Keratinocyte (primary cell): ENCODE results near the gene OR2T27. TPM values are rescaled to one million over a fixed set of nuclear protein-coding genes. Genes with fewer than 3 reads are reported as not detected.

Source experiments
- DNase-seq: peaks from one replicate; pipeline ENCODE4 v3.0.0-alpha.2; 2011; ENCODE audit warnings: low read depth, missing footprints, low spot score
- FAIRE-seq: peaks from 2 replicates; lab custom pipeline; 2011; peaks lifted over from hg19 to GRCh38; lab: Jason Lieb, UNC
- H2AFZ ChIP-seq: 2 replicates; pipeline ENCODE4 v1.6.0; 2012; ENCODE audit warnings: low read length, control low read depth, inconsistent platforms; ENCODE audit not compliant: control insufficient read depth
- H3K27ac ChIP-seq: 2 replicates; pipeline ENCODE4 v1.5.1; 2011; ENCODE audit warnings: low read length; ENCODE audit not compliant: control insufficient read depth, insufficient read depth
- H3K27me3 ChIP-seq: 3 replicates; pipeline ENCODE4 v1.6.0; 2011; ENCODE audit warnings: low read length; ENCODE audit not compliant: control insufficient read depth, insufficient read depth; ENCODE audit errors: extremely low read depth
- H3K36me3 ChIP-seq, 2 experiments: 2 replicates in 1 of 2; 3 replicates in 1 of 2; pipeline ENCODE4 v1.5.1; 2011; ENCODE audit warnings: low read length in 2 of 2, mild to moderate bottlenecking in 1 of 2; ENCODE audit not compliant: control insufficient read depth in 2 of 2, insufficient read depth in 2 of 2; ENCODE audit errors: extremely low read depth in 1 of 2
- H3K4me1 ChIP-seq: 3 replicates; pipeline ENCODE4 v1.5.1; 2011; ENCODE audit warnings: low read length; ENCODE audit not compliant: control insufficient read depth, insufficient read depth; ENCODE audit errors: extremely low read depth
- H3K4me2 ChIP-seq: 3 replicates; pipeline ENCODE4 v1.6.0; 2011; ENCODE audit warnings: low read depth, low read length; ENCODE audit not compliant: control insufficient read depth, insufficient read depth; ENCODE audit errors: extremely low read depth
- H3K4me3 ChIP-seq, 3 experiments: fragments of 200-600 bp in 1 of 3; sonication (generic) in 1 of 3; 2 replicates in 2 of 3; 3 replicates in 1 of 3; pipeline ENCODE4 v1.5.1; 2011 to 2016; ENCODE audit warnings: low read length in 3 of 3, mild to moderate bottlenecking in 3 of 3, control low read depth in 2 of 3, inconsistent platforms in 1 of 3, low read depth in 1 of 3, mixed read lengths in 1 of 3, mixed run types in 1 of 3, moderate library complexity in 1 of 3; ENCODE audit not compliant: control insufficient read depth in 2 of 3, insufficient read depth in 2 of 3; ENCODE audit errors: extremely low read depth in 1 of 3
- H3K79me2 ChIP-seq: 2 replicates; pipeline ENCODE4 v1.6.0; 2012; ENCODE audit warnings: low read length; ENCODE audit not compliant: control insufficient read depth, insufficient read depth
- H3K9ac ChIP-seq: 3 replicates; pipeline ENCODE4 v1.6.0; 2011; ENCODE audit warnings: low read length; ENCODE audit not compliant: control insufficient read depth, insufficient read depth; ENCODE audit errors: extremely low read depth
- H3K9me1 ChIP-seq: 3 replicates; pipeline ENCODE4 v1.6.0; 2011; ENCODE audit warnings: low read length; ENCODE audit not compliant: control insufficient read depth, insufficient read depth; ENCODE audit errors: extremely low read depth
- H3K9me3 ChIP-seq: 2 replicates; pipeline ENCODE4 v1.5.1; 2012; ENCODE audit warnings: low read depth, low read length; ENCODE audit not compliant: control insufficient read depth
- H4K20me1 ChIP-seq: 3 replicates; pipeline ENCODE4 v1.6.0; 2011; ENCODE audit warnings: low read length; ENCODE audit not compliant: control insufficient read depth, insufficient read depth; ENCODE audit errors: extremely low read depth
- CTCF ChIP-seq, 3 experiments: IDR thresholded peaks in 1 of 3; conservative IDR thresholded peaks in 1 of 3; optimal IDR thresholded peaks in 1 of 3; 2 replicates in 2 of 3; 3 replicates in 1 of 3; pipeline versions ENCODE3 to v1.5.1; 2011; ENCODE audit warnings: low read length in 3 of 3, mild to moderate bottlenecking in 3 of 3, moderate library complexity in 2 of 3, control low read depth in 1 of 3, inconsistent platforms in 1 of 3; ENCODE audit not compliant: insufficient read depth in 2 of 3; ENCODE audit errors: extremely low read depth in 1 of 3
- EZH2 ChIP-seq: IDR thresholded peaks from one replicate; pipeline ENCODE4 v1.6.1; 2012; ENCODE audit warnings: inconsistent platforms, mild to moderate bottlenecking, low read length, moderate library complexity
- dilution Hi-C: fragments of 300-500 bp; cut with MboI; formaldehyde crosslinking; loops from one replicate; pipeline ENCODE4 v1.7.0; 2020; ENCODE audit warnings: low sequenced_read_pairs; ENCODE audit not compliant: extremely low pct_ligation_motif_present
- polyA plus RNA-seq, 5 experiments: library from polyadenylated mRNA; depleted of rRNA in 3 of 5; stranded (reverse) in 3 of 5; stranded (forward) in 1 of 5; unstranded in 1 of 5; fragments of >200 nt; gene quantifications; 1 replicate in 1 of 5; 2 replicates in 3 of 5; 3 replicates in 1 of 5; pipeline versions ENCODE4 v1.2.1 to v1.2.3, GENCODE V29; 2011 to 2012; ENCODE audit warnings: missing spikeins in 2 of 5, low read depth in 1 of 5, low replicate concordance in 1 of 5

Gene OR2T27
- polyA plus RNA-seq, 1 donor (not counting 4 experiments of a cell fraction or from before 2014, with no cell fraction given), result not detected

- H2AFZ ChIP-seq, result no peak overlapping the region
- H3K4me1 ChIP-seq, result no peaks in the 10 kb centered on the region
- H3K4me2 ChIP-seq, result no peak overlapping the region
- H3K27ac ChIP-seq, result no peak overlapping the region
- H3K79me2 ChIP-seq, result no peaks in the 10 kb centered on the region
- DNase-seq (no peak), FAIRE-seq (no peak)
- H3K27me3 ChIP-seq, result no peaks in the 10 kb centered on the region
- no peaks in the 10 kb centered on the region for H3K36me3 ChIP-seq
- H3K9ac ChIP-seq, result no peak overlapping the region
- H4K20me1 ChIP-seq, result no peaks in the 10 kb centered on the region
- no peaks in the 10 kb centered on the region for H3K9me3 ChIP-seq
- dilution Hi-C loops, result no loop called here
- TF ChIP-seq EZH2, result no peak
- no peak for TF ChIP-seq CTCF (optimal IDR thresholded peaks at IDR 0.05 in 1 of 3, IDR thresholded peaks at IDR 0.05 in 1 of 3, conservative IDR thresholded peaks at IDR 0.05 in 1 of 3; ENCODE audit: extremely low read depth in 1 of 3, insufficient read depth in 2 of 3, low read length in 3 of 3)
- H3K9me1 ChIP-seq, result no peaks in the 10 kb centered on the region
- H3K4me3 ChIP-seq, result no peak overlapping the region
These were observed 29.4 kb downstream of the OR2T27 start for GRCh38 chr1:248625971-248626370.

GRCh38 chr1:248625166-248625565 is 30.2 kb downstream of the OR2T27 start:
- no peak for FAIRE-seq

More at GRCh38 chr1:248625166-248625565, 30.2 kb downstream of the OR2T27 start:
- no peak for DNase-seq
- Histone ChIP-seq H3K4me2 (no peak overlapping the region), H3K9ac (no peak overlapping the region), H3K27me3 (no peaks in the 10 kb centered on the region), H3K36me3 (no peaks in the 10 kb centered on the region), H3K9me3 (no peaks in the 10 kb centered on the region), H2AFZ (no peak overlapping the region), H3K9me1 (no peaks in the 10 kb centered on the region), H3K4me1 (no peaks in the 10 kb centered on the region), H4K20me1 (no peaks in the 10 kb centered on the region), H3K27ac (no peak overlapping the region), H3K4me3 (no peak overlapping the region), H3K79me2 (no peaks in the 10 kb centered on the region)
- no peak for TF ChIP-seq EZH2
- no peak for TF ChIP-seq CTCF (optimal IDR thresholded peaks at IDR 0.05 in 1 of 3, IDR thresholded peaks at IDR 0.05 in 1 of 3, conservative IDR thresholded peaks at IDR 0.05 in 1 of 3; ENCODE audit: extremely low read depth in 1 of 3, insufficient read depth in 2 of 3, low read length in 3 of 3)
- dilution Hi-C loops, result no loop called here
